Sigmoid colon (tissue), 3 donors: ENCODE measurements around the gene SNW1.

Experiments used
- CTCF ChIP-seq, 4 experiments: fragments of 450-650 bp in 3 of 4; fragments of 200-600 bp in 1 of 4; IDR thresholded peaks; one replicate each; pipeline ENCODE4 v1.5.1; 2016 to 2019; ENCODE audit warnings: antibody characterized with exemption in 4 of 4, mild to moderate bottlenecking in 3 of 4, moderate library complexity in 2 of 4
- POLR2A ChIP-seq, 2 donors: fragments of 450-650 bp; IDR thresholded peaks; one replicate each; pipeline ENCODE4 v1.6.1; 2016; ENCODE audit warnings: antibody characterized with exemption in 2 of 2, mild to moderate bottlenecking in 2 of 2, moderate library complexity in 2 of 2

GRCh38 chr14:77708749-77709148 is 52.2 kb downstream of the SNW1 start:
- TF ChIP-seq CTCF (IDR thresholded peaks at IDR 0.05) (no peak), POLR2A (IDR thresholded peaks at IDR 0.05) (no peak)
